Measurements from ENCODE around the gene XRRA1. TPM values are rescaled to one million over a fixed set of nuclear protein-coding genes. Genes with fewer than 3 reads are reported as not detected.

The XRRA1 gene
- total and polyA plus RNA-seq, 8 donors: 2.1 to 57.7 (median 6.5) TPM

GRCh38 chr11:74932797-74933196 lies 16.1 kb downstream of the XRRA1 start:
- 66 to 85% (median 82%) methylated on average over 2 of the region's 2 CpGs for WGBS, 5 donors
- no peak overlapping the region for H3K27ac ChIP-seq
- DNase-seq: no peak
- no peaks in the 10 kb centered on the region for H3K9me3 ChIP-seq
- H3K36me3 ChIP-seq: peaks cover 4 to 88% (median 61%) of the 10 kb centered on the region in 4 donors
- no peaks in the 10 kb centered on the region for H3K4me1 ChIP-seq
- intact Hi-C loops (cut with DNase I; ENCODE audit: low total_unique reads): no loop called here
- H3K27me3 ChIP-seq: no peaks in the 10 kb centered on the region
- no peak for TF ChIP-seq POLR2AphosphoS5 (IDR thresholded peaks at IDR 0.05)
- TF ChIP-seq POLR2A (IDR thresholded peaks at IDR 0.05): no peak
- TF ChIP-seq EP300 (IDR thresholded peaks at IDR 0.05): no peak
- no peak overlapping the region for H3K4me3 ChIP-seq

GRCh38 chr11:74932169-74932568 lies 16.7 kb downstream of the XRRA1 start:
- TF ChIP-seq EP300 (IDR thresholded peaks at IDR 0.05) (no peak), POLR2A (IDR thresholded peaks at IDR 0.05) (no peak), POLR2AphosphoS5 (IDR thresholded peaks at IDR 0.05) (no peak), CTCF (IDR thresholded peaks at IDR 0.05) (no peak)
- H3K9me3 ChIP-seq: no peaks in the 10 kb centered on the region
- intact Hi-C loops (cut with DNase I; ENCODE audit: low total_unique reads): no loop called here
- H3K27ac ChIP-seq: no peak overlapping the region
- H3K36me3 ChIP-seq: peaks cover 4 to 91% (median 64%) of the 10 kb centered on the region in 4 donors
- WGBS, 5 donors: 77 to 81% (median 78%) methylated on average over 5 of the region's 5 CpGs
- no peaks in the 10 kb centered on the region for H3K4me1 ChIP-seq
- H3K27me3 ChIP-seq: no peaks in the 10 kb centered on the region
- no peak for DNase-seq
- no peak overlapping the region for H3K4me3 ChIP-seq

- peak in 1 of 3 donors; percentile 10 for TF ChIP-seq POLR2AphosphoS5 (IDR thresholded peaks at IDR 0.05)
- no peak for TF ChIP-seq POLR2A (IDR thresholded peaks at IDR 0.05)
- peak in 5 of 7 experiments; percentile 59 to 82 (median 78) for TF ChIP-seq CTCF (IDR thresholded peaks at IDR 0.05)
- no peak for TF ChIP-seq EP300 (IDR thresholded peaks at IDR 0.05)
- H3K4me3 ChIP-seq: no peak overlapping the region
- intact Hi-C loops (cut with DNase I; ENCODE audit: low total_unique reads): no loop called here
These were observed 19.2 kb downstream of the XRRA1 start for GRCh38 chr11:74929431-74930363.

GRCh38 chr11:74927496-74927895 lies 21.4 kb downstream of the XRRA1 start:
- DNase-seq: no peak
- TF ChIP-seq EP300 (IDR thresholded peaks at IDR 0.05): no peak
- no peak for TF ChIP-seq POLR2AphosphoS5 (IDR thresholded peaks at IDR 0.05)
- TF ChIP-seq CTCF (IDR thresholded peaks at IDR 0.05): no peak
- TF ChIP-seq POLR2A (IDR thresholded peaks at IDR 0.05): no peak
- Histone ChIP-seq H3K27me3 (no peaks in the 10 kb centered on the region), H3K36me3 (peaks cover 0 to 59% (median 28%) of the 10 kb centered on the region in 4 donors), H3K4me1 (no peaks in the 10 kb centered on the region), H3K9me3 (no peaks in the 10 kb centered on the region), H3K4me3 (no peak overlapping the region), H3K27ac (no peak overlapping the region)
- intact Hi-C loops (cut with DNase I; ENCODE audit: low total_unique reads): no loop called here

More at GRCh38 chr11:74929431-74930363, 19.2 kb downstream of the XRRA1 start:
- H3K27ac ChIP-seq: no peak overlapping the region
- H3K36me3 ChIP-seq: peaks cover 0 to 77% (median 48%) of the 10 kb centered on the region in 4 donors
- no peaks in the 10 kb centered on the region for H3K4me1 ChIP-seq
- peak; percentile 77 to 94 for DNase-seq
- WGBS, 5 donors: 54 to 63% (median 60%) methylated on average over 8 of the region's 8 CpGs
- no peaks in the 10 kb centered on the region for H3K9me3 ChIP-seq
- H3K27me3 ChIP-seq: no peaks in the 10 kb centered on the region
